Activated CD8-positive, alpha-beta memory T cell treated with anti-CD3 and anti-CD28 coated beads, Interleukin-2, amount 50 U/mL, for 48 hours (primary cell): Measurements from ENCODE around the gene RARRES1.
A peak's percentile ranks its signal among the peaks of the same experiment; 100 is the strongest.

Experiments
- DNase-seq: peaks from one replicate; pipeline ENCODE4 v3.0.0-alpha.2; 2020

The RARRES1 gene

GRCh38 chr3:158765518-158766205, 33.4 kb upstream of the RARRES1 start:
- no peak for DNase-seq

GRCh38 chr3:158763421-158763820, 31.2 kb upstream of the RARRES1 start:
- no peak for DNase-seq

GRCh38 chr3:158762701-158763100, 30.4 kb upstream of the RARRES1 start:
- no peak for DNase-seq

GRCh38 chr3:158761350-158761749, 29.1 kb upstream of the RARRES1 start:
- DNase-seq, result no peak

- DNase-seq, result no peak
These were observed 23.2 kb upstream of the RARRES1 start for GRCh38 chr3:158755421-158755820.

- no peak for DNase-seq
These were observed 21.6 kb upstream of the RARRES1 start for GRCh38 chr3:158753854-158754253.

- DNase-seq, result no peak
These were observed 19.1 kb upstream of the RARRES1 start for GRCh38 chr3:158751316-158751715.

- DNase-seq, result no peak
These were observed 17.8 kb upstream of the RARRES1 start for GRCh38 chr3:158750016-158750415.

GRCh38 chr3:158749526-158749925, 17.3 kb upstream of the RARRES1 start:
- no peak for DNase-seq

GRCh38 chr3:158748237-158748828, 16.1 kb upstream of the RARRES1 start:
- DNase-seq, result no peak

GRCh38 chr3:158747417-158747816, 15.2 kb upstream of the RARRES1 start:
- DNase-seq, result no peak

- no peak for DNase-seq
These were observed 13.3 kb upstream of the RARRES1 start for GRCh38 chr3:158745551-158745950.

GRCh38 chr3:158744567-158745288, 12.5 kb upstream of the RARRES1 start:
- DNase-seq, result no peak

GRCh38 chr3:158743664-158744566, 11.7 kb upstream of the RARRES1 start:
- DNase-seq, result no peak

GRCh38 chr3:158742871-158743663, 10.8 kb upstream of the RARRES1 start:
- no peak for DNase-seq

- DNase-seq, result no peak
These were observed 7.4 kb upstream of the RARRES1 start for GRCh38 chr3:158739661-158740060.

GRCh38 chr3:158739078-158739477, 6.8 kb upstream of the RARRES1 start:
- peak; percentile 18 for DNase-seq

GRCh38 chr3:158738653-158739052, 6.4 kb upstream of the RARRES1 start:
- no peak for DNase-seq

GRCh38 chr3:158737976-158738615, 5.8 kb upstream of the RARRES1 start:
- no peak for DNase-seq

GRCh38 chr3:158737410-158737809, 5.2 kb upstream of the RARRES1 start:
- DNase-seq, result no peak

GRCh38 chr3:158735296-158736033, 3.2 kb upstream of the RARRES1 start:
- no peak for DNase-seq
